Loucy (cell line): ENCODE results near the gene ATE1.

ENCODE experiments used
- CTCF ChIP-seq: fragments of 200-600 bp; sonication (generic); conservative IDR thresholded peaks from 2 replicates; pipeline ENCODE4 v1.5.1; 2014; ENCODE audit warnings: mild to moderate bottlenecking, antibody characterized with exemption, low read length
- EZH2phosphoT487 ChIP-seq: fragments of 200-600 bp; IDR thresholded peaks from 2 replicates; pipeline ENCODE4 v1.6.1; 2018; ENCODE audit warnings: antibody characterized with exemption, mild to moderate bottlenecking, moderate library complexity, borderline replicate concordance

GRCh38 chr10:121700416-121700815 is 227.4 kb downstream of the ATE1 start:
- TF ChIP-seq CTCF (no peak), EZH2phosphoT487 (no peak)
